ENCODE results near the gene LDLRAD4.
"Not testable (repeated sequence)": the region's sequence is repeated elsewhere in the genome, so short reads cannot be mapped to it uniquely, and the experiment has no call there.

LDLRAD4 gene

GRCh38 chr18:13585379-13586153 is 367.0 kb downstream of the LDLRAD4 start:
- DNase-seq: no peak

GRCh38 chr18:13587001-13587400 is 368.4 kb downstream of the LDLRAD4 start:
- no peak for DNase-seq

GRCh38 chr18:13587477-13587876 is 368.9 kb downstream of the LDLRAD4 start:
- DNase-seq: no peak

- DNase-seq: no peak
These were observed 369.4 kb downstream of the LDLRAD4 start for GRCh38 chr18:13587937-13588336.

- no peak for DNase-seq
These were observed 370.8 kb downstream of the LDLRAD4 start for GRCh38 chr18:13589316-13589715.

GRCh38 chr18:13589943-13590342 is 371.4 kb downstream of the LDLRAD4 start:
- no peak for DNase-seq

GRCh38 chr18:13592246-13592645 is 373.7 kb downstream of the LDLRAD4 start:
- no peak for DNase-seq

- no peak for DNase-seq
These were observed 376.0 kb downstream of the LDLRAD4 start for GRCh38 chr18:13594551-13594950.

GRCh38 chr18:13597068-13597467 is 378.5 kb downstream of the LDLRAD4 start:
- DNase-seq: no peak

GRCh38 chr18:13598591-13598990 is 380.0 kb downstream of the LDLRAD4 start:
- DNase-seq: no peak

- no peak for DNase-seq
These were observed 380.5 kb downstream of the LDLRAD4 start for GRCh38 chr18:13599031-13599430.

GRCh38 chr18:13603304-13604019 is 384.9 kb downstream of the LDLRAD4 start:
- no peak for DNase-seq

- DNase-seq: no peak
These were observed 386.2 kb downstream of the LDLRAD4 start for GRCh38 chr18:13604786-13605185.

GRCh38 chr18:13605477-13605876 is 386.9 kb downstream of the LDLRAD4 start:
- no peak for DNase-seq

- DNase-seq: no peak
These were observed 387.3 kb downstream of the LDLRAD4 start for GRCh38 chr18:13605901-13606300.

- no peak for DNase-seq
These were observed 388.2 kb downstream of the LDLRAD4 start for GRCh38 chr18:13606604-13607254.

GRCh38 chr18:13608024-13608562 is 389.5 kb downstream of the LDLRAD4 start:
- DNase-seq: not testable (repeated sequence)

GRCh38 chr18:13608791-13609532 is 390.4 kb downstream of the LDLRAD4 start:
- no peak for DNase-seq

GRCh38 chr18:13610555-13611141 is 392.1 kb downstream of the LDLRAD4 start:
- no peak for DNase-seq

- no peak for DNase-seq
These were observed 392.6 kb downstream of the LDLRAD4 start for GRCh38 chr18:13611142-13611600.

- no peak for DNase-seq
These were observed 393.1 kb downstream of the LDLRAD4 start for GRCh38 chr18:13611601-13612195.

All from SHP77 treated with DMSO at 0.1 percent for 48 hours (cell line).